Skeletal muscle tissue (tissue), 4 donors: Measurements from ENCODE around the gene SRPK2. TPM values are rescaled to one million over a fixed set of nuclear protein-coding genes. Genes with fewer than 3 reads are reported as not detected.
A peak's percentile ranks its signal among the peaks of the same experiment; 100 is the strongest.

Experiments used
- H3K27ac ChIP-seq: one replicate; pipeline ENCODE4 v1.7.0; 2013; ENCODE audit warnings: mild to moderate bottlenecking, low read depth, low read length, inconsistent platforms
- H3K27me3 ChIP-seq, 3 donors: one replicate each; pipeline ENCODE4 v1.7.0; 2013; ENCODE audit warnings: low read length in 3 of 3; ENCODE audit not compliant: control insufficient read depth in 3 of 3, insufficient read depth in 3 of 3
- H3K36me3 ChIP-seq, 3 donors: one replicate each; pipeline ENCODE4 v1.7.0; 2013; ENCODE audit warnings: low read length in 3 of 3; ENCODE audit not compliant: control insufficient read depth in 3 of 3, insufficient read depth in 3 of 3
- H3K4me1 ChIP-seq, 3 donors: one replicate each; pipeline ENCODE4 v1.7.0; 2013; ENCODE audit warnings: low read length in 3 of 3, mild to moderate bottlenecking in 3 of 3; ENCODE audit not compliant: control insufficient read depth in 3 of 3, insufficient read depth in 3 of 3
- H3K4me3 ChIP-seq, 3 donors: one replicate each; pipeline ENCODE4 v1.7.0; 2013; ENCODE audit warnings: low read length in 3 of 3
- H3K9ac ChIP-seq, 3 donors: one replicate each; pipeline ENCODE4 v1.7.0; 2013; ENCODE audit warnings: low read length in 3 of 3, mild to moderate bottlenecking in 3 of 3, moderate library complexity in 2 of 3, low read depth in 1 of 3
- H3K9me3 ChIP-seq, 3 donors: one replicate each; pipeline ENCODE4 v1.7.0; 2013; ENCODE audit warnings: low read length in 3 of 3; ENCODE audit not compliant: control insufficient read depth in 3 of 3
- total RNA-seq: library from RNA; depleted of rRNA; stranded (reverse); fragments of >200 nt; gene quantifications from one replicate; pipeline ENCODE4 v1.2.3, GENCODE V29; 2014
- donor health status: Osteomylitis.

Gene SRPK2
- total RNA-seq, 1 donor from 2014 or later: 73.6 TPM

DNA sequence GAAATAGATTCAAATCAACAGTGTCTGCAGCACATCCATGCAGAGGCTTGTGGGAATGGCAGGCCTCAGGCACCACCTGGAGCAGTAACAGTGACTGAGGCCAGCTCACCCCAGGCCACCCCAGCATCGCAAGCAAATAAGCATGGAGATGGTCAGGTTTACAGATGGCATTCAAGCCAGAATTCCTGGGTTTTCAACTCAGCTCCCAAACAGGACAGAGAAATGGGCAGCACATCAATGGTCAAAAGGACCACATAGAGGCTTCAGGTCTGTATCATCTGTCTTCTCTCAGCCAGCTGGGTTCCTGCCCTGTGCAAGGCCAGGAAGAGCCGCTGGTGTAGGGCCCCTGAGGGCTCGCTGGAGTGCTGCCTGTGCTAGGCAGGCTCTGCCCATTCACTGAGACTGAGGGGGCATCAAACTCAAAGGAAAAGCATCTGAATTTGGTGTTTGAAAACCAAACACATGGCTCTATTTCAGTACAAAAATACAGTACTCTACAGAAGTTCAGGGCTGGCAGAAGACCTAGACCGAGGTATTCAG is 262.2 kb downstream of the SRPK2 start:
- Histone ChIP-seq H3K27me3 (no peaks in the 10 kb centered on the region), H3K9me3 (no peaks in the 10 kb centered on the region), H3K36me3 (peaks cover 4 to 18% (median 9%) of the 10 kb centered on the region in 3 donors), H3K9ac (no peak overlapping the region), H3K4me1 (peaks cover 8 to 15% (median 10%) of the 10 kb centered on the region in 3 donors), H3K4me3 (no peak overlapping the region), H3K27ac (peak overlapping the region; percentile 32)

DNA sequence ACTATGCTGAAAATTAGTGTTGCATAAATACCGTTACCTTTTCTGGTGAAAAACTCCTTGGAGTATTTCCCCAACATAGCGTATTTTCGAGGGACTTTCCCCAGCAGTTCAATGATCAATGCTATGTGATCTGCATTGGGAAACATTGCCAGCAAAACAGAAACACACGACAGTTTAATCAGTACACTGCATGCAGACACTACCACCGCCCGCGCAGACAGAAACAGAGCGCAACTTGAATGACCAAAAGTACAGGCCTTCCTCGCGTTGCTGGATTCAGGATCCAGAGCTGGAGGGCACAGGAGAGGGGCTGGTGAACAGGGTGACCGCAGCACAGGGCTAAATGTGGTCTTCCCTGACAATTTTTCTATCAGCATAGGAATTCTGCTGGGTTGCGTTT is 263.0 kb downstream of the SRPK2 start:
- Histone ChIP-seq H3K4me3 (no peak overlapping the region), H3K27me3 (no peaks in the 10 kb centered on the region), H3K4me1 (peaks cover 8 to 15% (median 10%) of the 10 kb centered on the region in 3 donors), H3K27ac (no peak overlapping the region), H3K9me3 (no peaks in the 10 kb centered on the region), H3K9ac (no peak overlapping the region), H3K36me3 (peaks cover 4 to 18% (median 9%) of the 10 kb centered on the region in 3 donors)

GRCh38 chr7:105122619-105123018 is 266.1 kb downstream of the SRPK2 start:
- Histone ChIP-seq H3K9me3 (no peaks in the 10 kb centered on the region), H3K4me1 (peaks cover 7 to 10% (median 10%) of the 10 kb centered on the region in 3 donors), H3K9ac (no peak overlapping the region), H3K27ac (no peak overlapping the region), H3K36me3 (peaks cover 4 to 22% (median 18%) of the 10 kb centered on the region in 3 donors), H3K27me3 (no peaks in the 10 kb centered on the region), H3K4me3 (no peak overlapping the region)

DNA sequence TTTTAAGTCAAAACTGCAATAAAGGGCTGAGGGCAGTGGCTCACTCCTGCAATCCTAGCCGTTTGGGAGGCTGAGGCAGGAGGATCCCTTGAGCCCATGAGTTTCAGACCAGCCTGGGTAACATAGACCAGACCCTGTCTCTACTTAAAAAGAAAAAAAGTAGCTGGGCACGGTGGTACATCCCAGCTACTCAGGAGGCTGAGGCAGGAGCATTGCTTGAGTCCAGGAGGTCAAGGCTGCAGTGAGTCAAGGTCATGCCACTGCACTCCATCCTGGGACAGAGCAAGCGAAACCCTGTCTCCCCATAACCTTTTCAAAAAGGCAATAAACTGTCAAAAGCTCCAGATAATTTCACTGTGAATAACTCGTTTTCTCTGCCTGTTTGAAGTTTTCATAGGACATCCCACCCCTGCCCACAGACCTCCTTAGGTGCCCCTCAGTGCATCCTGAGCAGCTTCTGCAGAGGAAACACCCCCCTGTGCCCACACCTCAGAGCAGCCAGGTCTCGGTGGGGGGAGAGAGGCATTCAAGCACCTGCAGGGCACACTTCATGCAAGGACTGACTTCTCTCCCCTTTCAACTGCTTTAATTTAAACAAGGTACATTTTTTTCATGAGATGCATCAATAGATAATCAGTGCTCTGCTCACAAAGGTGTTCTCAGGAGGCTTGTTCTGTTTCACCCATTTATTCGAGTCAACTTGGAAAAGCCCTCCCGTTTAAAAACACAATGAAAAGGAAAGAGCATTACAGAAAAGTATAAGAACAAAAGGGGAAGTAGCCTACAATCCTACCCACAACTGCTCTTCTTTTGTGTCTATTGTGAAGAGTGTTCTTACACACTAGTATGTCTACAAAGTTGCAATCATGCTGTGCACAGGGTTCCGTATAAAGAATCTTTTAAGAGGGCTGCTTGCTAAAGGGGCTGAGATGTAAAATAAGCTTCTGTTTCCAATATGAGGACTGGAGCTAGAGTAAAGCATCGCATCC is 269.8 kb downstream of the SRPK2 start:
- no peak overlapping the region for H3K4me3 ChIP-seq
- no peaks in the 10 kb centered on the region for H3K9me3 ChIP-seq
- H3K9ac ChIP-seq: no peak overlapping the region
- no peaks in the 10 kb centered on the region for H3K4me1 ChIP-seq
- peaks cover under 1 to 22% (median 16%) of the 10 kb centered on the region in 3 donors for H3K36me3 ChIP-seq
- no peak overlapping the region for H3K27ac ChIP-seq
- H3K27me3 ChIP-seq: no peaks in the 10 kb centered on the region

- no peak overlapping the region for H3K27ac ChIP-seq
Observed at GRCh38 chr7:105112440-105113418, 276.0 kb downstream of the SRPK2 start.

GRCh38 chr7:105107458-105107857 is 281.3 kb downstream of the SRPK2 start:
- no peak overlapping the region for H3K4me3 ChIP-seq
- H3K36me3 ChIP-seq: peaks cover 41 to 75% (median 74%) of the 10 kb centered on the region in 3 donors
- no peaks in the 10 kb centered on the region for H3K4me1 ChIP-seq
- no peaks in the 10 kb centered on the region for H3K9me3 ChIP-seq
- no peaks in the 10 kb centered on the region for H3K27me3 ChIP-seq
- no peak overlapping the region for H3K27ac ChIP-seq
- no peak overlapping the region for H3K9ac ChIP-seq

More at GRCh38 chr7:105112440-105113418, 276.0 kb downstream of the SRPK2 start:
- Histone ChIP-seq H3K9ac (no peak overlapping the region), H3K27me3 (no peaks in the 10 kb centered on the region), H3K9me3 (no peaks in the 10 kb centered on the region), H3K36me3 (peaks cover 30 to 56% (median 56%) of the 10 kb centered on the region in 3 donors), H3K4me1 (peaks cover 0 to 2% (median 0%) of the 10 kb centered on the region in 3 donors), H3K4me3 (no peak overlapping the region)

GRCh38 chr7:105106473-105106872 is 282.2 kb downstream of the SRPK2 start:
- no peaks in the 10 kb centered on the region for H3K4me1 ChIP-seq
- H3K36me3 ChIP-seq: peaks cover 34 to 69% (median 67%) of the 10 kb centered on the region in 3 donors
- H3K27ac ChIP-seq: no peak overlapping the region
- no peak overlapping the region for H3K4me3 ChIP-seq
- no peaks in the 10 kb centered on the region for H3K27me3 ChIP-seq
- no peak overlapping the region for H3K9ac ChIP-seq
- H3K9me3 ChIP-seq: no peaks in the 10 kb centered on the region

- Histone ChIP-seq H3K27me3 (no peaks in the 10 kb centered on the region), H3K27ac (no peak overlapping the region), H3K4me3 (no peak overlapping the region), H3K9ac (no peak overlapping the region), H3K4me1 (no peaks in the 10 kb centered on the region), H3K9me3 (no peaks in the 10 kb centered on the region), H3K36me3 (peaks cover 30 to 63% (median 59%) of the 10 kb centered on the region in 3 donors)
Observed at GRCh38 chr7:105105579-105105978, 283.1 kb downstream of the SRPK2 start.

GRCh38 chr7:105102557-105103352 is 286.0 kb downstream of the SRPK2 start:
- Histone ChIP-seq H3K27me3 (no peaks in the 10 kb centered on the region), H3K27ac (no peak overlapping the region), H3K36me3 (peaks cover 16 to 47% (median 44%) of the 10 kb centered on the region in 3 donors), H3K4me3 (no peak overlapping the region), H3K9me3 (no peaks in the 10 kb centered on the region), H3K4me1 (peaks cover 0 to 6% (median 6%) of the 10 kb centered on the region in 3 donors), H3K9ac (no peak overlapping the region)
